GM12878 (cell line): ENCODE measurements around the gene DCDC2C. TPM values are rescaled to one million over a fixed set of nuclear protein-coding genes. Genes with fewer than 3 reads are reported as not detected.

Source experiments
- ATAC-seq: fragments of 200-7000 bp; cut with Tn5 transposase; 3 replicates; pipeline ENCODE4 v1.9.1; 2020; ENCODE audit warnings: mild to moderate bottlenecking, moderate library complexity
- BruUV-seq: library from RNA; stranded (reverse); fragments of 400-500 nt; replicated peaks from 2 replicates; lab custom pipeline; 2021; lab: Mats Ljungman, UMichigan
- CTCF ChIA-PET: fragments of 300-600 bp; sonication (Branson Sonifier 250); formaldehyde crosslinking; extraction: SDS; loops from one replicate; lab custom pipeline; 2021; ENCODE audit warnings: inconsistent platforms; lab: Yijun Ruan, JAX
- POLR2A ChIA-PET: fragments of 350-600 bp; formaldehyde crosslinking; extraction: SDS; loops from one replicate; lab custom pipeline; 2021; ENCODE audit warnings: inconsistent platforms; lab: Charles Lee
- RAD21 ChIA-PET: fragments of 300-600 bp; sonication (Branson Sonifier 250); formaldehyde crosslinking; loops from one replicate; lab custom pipeline; 2023; ENCODE audit warnings: antibody characterized with exemption; ENCODE audit not compliant: unreplicated experiment; lab: Charles Lee
- SMC1A ChIA-PET: fragments of 300-600 bp; sonication (Branson Sonifier 250); formaldehyde crosslinking; loops from one replicate; lab custom pipeline; 2023; ENCODE audit not compliant: unreplicated experiment, uncharacterized antibody; lab: Charles Lee
- DNase-seq: peaks from one replicate; pipeline ENCODE4 v3.0.0-alpha.2; 2011; ENCODE audit warnings: low read depth, low spot score
- FAIRE-seq: peaks from 3 replicates; lab custom pipeline; 2011; peaks lifted over from hg19 to GRCh38; lab: Jason Lieb, UNC
- H2AFZ ChIP-seq: 2 replicates; pipeline ENCODE4 v1.6.0; 2011; ENCODE audit warnings: low read depth, low read length, control low read depth; ENCODE audit not compliant: control insufficient read depth
- H3K27ac ChIP-seq: 2 replicates; pipeline ENCODE4 v1.5.1; 2011; ENCODE audit warnings: control low read depth; ENCODE audit not compliant: control insufficient read depth, insufficient read depth
- H3K27me3 ChIP-seq, 2 experiments: replicated peaks in 1 of 2; 2 replicates each; pipeline versions ENCODE4 v1.6.0 to v1.6.1; 2011; ENCODE audit warnings: low read length in 1 of 2; ENCODE audit not compliant: control insufficient read depth in 2 of 2, insufficient read depth in 2 of 2
- H3K36me3 ChIP-seq, 2 experiments: 2 replicates each; pipeline ENCODE4 v1.5.1; 2011; ENCODE audit warnings: low read length in 1 of 2; ENCODE audit not compliant: control insufficient read depth in 2 of 2, insufficient read depth in 2 of 2
- H3K4me1 ChIP-seq: 2 replicates; pipeline ENCODE4 v1.6.1; 2011; ENCODE audit warnings: mild to moderate bottlenecking, low read length, moderate library complexity, mixed read lengths; ENCODE audit not compliant: control insufficient read depth, insufficient read depth
- H3K4me2 ChIP-seq: 2 replicates; pipeline ENCODE4 v1.6.0; 2011; ENCODE audit warnings: control low read depth; ENCODE audit not compliant: control insufficient read depth, insufficient read depth
- H3K4me3 ChIP-seq: fragments of 200-600 bp; sonication (generic); 2 replicates; pipeline ENCODE4 v1.5.1; 2016
- H3K79me2 ChIP-seq: 2 replicates; pipeline ENCODE4 v1.6.0; 2011; ENCODE audit warnings: low read length; ENCODE audit not compliant: control insufficient read depth, insufficient read depth
- H3K9ac ChIP-seq: 2 replicates; pipeline ENCODE4 v1.8.0; 2011; ENCODE audit warnings: low read length, control low read depth, mixed read lengths; ENCODE audit not compliant: control insufficient read depth, insufficient read depth
- H3K9me3 ChIP-seq: replicated peaks from 3 replicates; pipeline ENCODE4 v1.5.1; 2011; ENCODE audit warnings: mild to moderate bottlenecking, low read length; ENCODE audit not compliant: control insufficient read depth, insufficient read depth
- H4K20me1 ChIP-seq: 2 replicates; pipeline ENCODE4 v1.6.0; 2011; ENCODE audit not compliant: control insufficient read depth, insufficient read depth
- CREB1 ChIP-seq: IDR thresholded peaks from 2 replicates; pipeline ENCODE4 v1.6.1; 2012; ENCODE audit warnings: low read depth, mild to moderate bottlenecking, inconsistent platforms
- CREM ChIP-seq: IDR thresholded peaks from 2 replicates; pipeline ENCODE4 v1.6.1; 2014; ENCODE audit warnings: antibody characterized with exemption, low read depth
- NFYA ChIP-seq: IDR thresholded peaks from 2 replicates; pipeline ENCODE4 v1.6.1; 2011; ENCODE audit warnings: low read depth, mild to moderate bottlenecking, low read length, improper control_type of control experiment, borderline replicate concordance
- NRF1 ChIP-seq: conservative IDR thresholded peaks from 2 replicates; pipeline ENCODE4 v1.6.1; 2011; ENCODE audit warnings: mild to moderate bottlenecking, low read depth, low read length, improper control_type of control experiment
- POLR2AphosphoS2 ChIP-seq: IDR thresholded peaks from 2 replicates; pipeline ENCODE4 v1.6.1; 2011; ENCODE audit warnings: low read depth, mild to moderate bottlenecking, low read length, improper control_type of control experiment, moderate library complexity
- RB1 ChIP-seq: fragments of 450-650 bp; formaldehyde crosslinking; IDR thresholded peaks from 2 replicates; pipeline ENCODE4 v1.6.1; 2017; ENCODE audit warnings: mild to moderate bottlenecking, borderline replicate concordance
- RELA ChIP-seq: fragments of 450-650 bp; IDR thresholded peaks from 2 replicates; pipeline ENCODE4 v1.8.0; 2014; ENCODE audit warnings: borderline replicate concordance; ENCODE audit not compliant: partially characterized antibody
- STAT3 ChIP-seq: IDR thresholded peaks from 2 replicates; pipeline ENCODE4 v1.6.1; 2011; ENCODE audit warnings: low read depth, low read length, improper control_type of control experiment
- ZNF217 ChIP-seq: fragments of 450-650 bp; IDR thresholded peaks from 2 replicates; pipeline ENCODE4 v1.6.1; 2017; ENCODE audit warnings: antibody characterized with exemption, mild to moderate bottlenecking
- WGBS: methylation state at CpG from one replicate; pipeline ENCODE4 v1.1.6; 2016; ENCODE audit warnings: low lambda C conversion rate; ENCODE audit not compliant: insufficient replicate concordance, insufficient coverage; ENCODE audit errors: missing lambda C conversion rate; 5-methylcytosine and 5-hydroxymethylcytosine counted together
- in situ Hi-C: fragments of 300-500 bp; cut with MboI; formaldehyde crosslinking; loops from 9 replicates; pipeline ENCODE4 v1.14.3; 2018; ENCODE audit warnings: mixed read lengths
- intact Hi-C: fragments of 100-400 bp; cut with micrococcal nuclease; formaldehyde crosslinking; loops from one replicate; pipeline ENCODE4 v1.14.2; 2022; ENCODE audit not compliant: unreplicated experiment
- polyA plus RNA-seq, 11 experiments: library from polyadenylated mRNA; depleted of rRNA in 4 of 11; unstranded in 6 of 11; stranded (reverse) in 5 of 11; fragments of >200 nt; fragmentation: Nextera tagmentation in 4 of 11; fragmentation: Illumina TruSeq in 1 of 11; extraction: Ambion mirVana in 4 of 11; extraction: Trizol in 1 of 11; gene quantifications; 1 replicate in 1 of 11; 2 replicates in 10 of 11; pipeline versions ENCODE4 v1.2.1 to v1.2.3, GENCODE V29; 2011 to 2016; ENCODE audit warnings: inconsistent platforms in 2 of 11, missing spikeins in 2 of 11, low read depth in 1 of 11
- total RNA-seq, 4 experiments: library from RNA; depleted of rRNA in 3 of 4; stranded (reverse); fragments of >200 nt in 3 of 4; fragmentation: Illumina TruSeq in 1 of 4; extraction: Trizol in 1 of 4; gene quantifications; 2 replicates each; pipeline versions ENCODE4 v1.2.1 to v1.2.3, GENCODE V29; 2013 to 2021
- TF ChIP-seq, protein P1 (sequence below): IDR thresholded peaks from 2 replicates; pipeline ENCODE4 v1.6.1; 2011; ENCODE audit warnings: mild to moderate bottlenecking, low read depth, low read length, moderate library complexity; ENCODE audit not compliant: insufficient replicate concordance
- TF ChIP-seq, protein P2 (sequence below): fragments of 450-650 bp; IDR thresholded peaks from 2 replicates; pipeline ENCODE4 v1.6.1; 2016; ENCODE audit warnings: mild to moderate bottlenecking, moderate library complexity, borderline replicate concordance
- TF ChIP-seq, protein P3 (sequence below): fragments of 150-350 bp; IDR thresholded peaks from 2 replicates; pipeline ENCODE4 v1.6.1; 2016; ENCODE audit warnings: low read depth, low read length

DCDC2C gene
- total and polyA plus RNA-seq, 10 of the 15 experiments (the other 5 are each of a cell fraction or from before 2014, with no cell fraction given): not detected

DNA sequence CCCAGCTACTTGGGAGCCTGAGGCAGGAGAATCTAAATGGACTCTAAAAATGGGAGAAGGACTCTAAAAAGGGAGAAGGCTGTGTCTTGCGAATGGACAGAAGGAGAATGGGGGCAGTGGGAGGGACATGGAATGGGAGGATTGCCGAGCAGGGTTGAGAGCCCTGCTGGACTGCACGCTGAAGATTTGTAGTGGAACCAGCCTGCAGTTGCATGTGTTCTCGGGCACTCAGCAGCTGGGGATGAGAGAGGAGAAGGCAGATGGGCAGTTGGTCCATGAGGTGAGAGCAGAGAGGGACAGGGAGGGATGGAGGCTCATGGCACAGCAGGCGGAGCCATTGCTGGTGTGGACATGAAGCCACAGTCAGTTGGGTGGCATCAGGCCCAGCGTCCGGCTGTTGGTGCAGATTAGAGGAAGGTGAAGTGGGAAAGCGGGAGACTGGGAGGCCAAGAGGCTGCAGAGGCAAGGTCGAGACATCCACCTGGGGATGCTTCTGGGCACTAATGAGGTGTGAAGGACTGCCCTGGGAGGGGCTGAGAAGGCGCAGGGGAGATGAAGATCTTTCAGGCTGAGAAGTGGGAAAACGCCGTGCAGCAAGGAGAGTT lies 40.7 kb downstream of the DCDC2C start (continued):
- TF ChIP-seq, protein P1, sequence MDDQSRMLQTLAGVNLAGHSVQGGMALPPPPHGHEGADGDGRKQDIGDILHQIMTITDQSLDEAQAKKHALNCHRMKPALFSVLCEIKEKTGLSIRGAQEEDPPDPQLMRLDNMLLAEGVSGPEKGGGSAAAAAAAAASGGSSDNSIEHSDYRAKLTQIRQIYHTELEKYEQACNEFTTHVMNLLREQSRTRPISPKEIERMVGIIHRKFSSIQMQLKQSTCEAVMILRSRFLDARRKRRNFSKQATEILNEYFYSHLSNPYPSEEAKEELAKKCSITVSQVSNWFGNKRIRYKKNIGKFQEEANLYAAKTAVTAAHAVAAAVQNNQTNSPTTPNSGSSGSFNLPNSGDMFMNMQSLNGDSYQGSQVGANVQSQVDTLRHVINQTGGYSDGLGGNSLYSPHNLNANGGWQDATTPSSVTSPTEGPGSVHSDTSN: no peak
- no peak for TF ChIP-seq STAT3

DNA sequence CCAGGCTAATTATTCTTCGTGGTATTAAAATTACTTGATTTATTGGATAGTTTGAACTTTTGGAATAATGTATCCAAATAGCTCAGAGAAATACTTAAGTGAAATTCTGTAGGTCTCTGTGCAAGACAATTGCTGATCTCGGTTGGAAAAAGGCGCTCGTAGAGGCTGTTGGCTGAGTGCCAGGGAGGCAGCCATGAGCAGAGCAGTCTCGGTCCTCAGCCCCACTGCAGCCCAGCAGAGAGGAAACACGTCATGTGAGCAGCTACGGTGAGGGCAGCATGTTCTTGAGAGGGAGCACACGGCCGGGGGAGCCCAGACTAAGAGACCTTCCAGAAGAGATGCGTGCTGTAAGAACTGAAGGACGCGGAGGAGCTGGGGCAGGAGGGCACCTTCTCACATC lies 42.5 kb downstream of the DCDC2C start:
- Histone ChIP-seq H3K36me3 (no peaks in the 10 kb centered on the region), H3K9ac (no peak overlapping the region), H3K4me1 (no peaks in the 10 kb centered on the region), H3K4me3 (no peak overlapping the region), H3K9me3 (no peaks in the 10 kb centered on the region), H2AFZ (no peak overlapping the region), H4K20me1 (no peaks in the 10 kb centered on the region), H3K27me3 (peaks cover 0 to 2% of the 10 kb centered on the region in 2 experiments; a peak in 2 of 4 replicates), H3K79me2 (no peaks in the 10 kb centered on the region), H3K27ac (no peak overlapping the region), H3K4me2 (no peak overlapping the region)
- intact Hi-C loops (no loop called here), in situ Hi-C loops (no loop called here)
- BruUV-seq: no TSS peak
- FAIRE-seq (no peak), DNase-seq (no peak), ATAC-seq (no peak)
- SMC1A ChIA-PET: no interaction called here
- RAD21 ChIA-PET: no interaction called here
- CTCF ChIA-PET: interaction anchor here (0.7 kb wide), 1 partner anchor 982 kb away, joined by 3 read pairs; no protein-coding TSS in a partner anchor
- 41% methylated on average over 12 of the region's 12 CpGs for WGBS
- POLR2A ChIA-PET: no interaction called here
- TF ChIP-seq ZNF217 (no peak), RELA (no peak), RB1 (no peak), NFYA (no peak), NRF1 (no peak), POLR2AphosphoS2 (no peak), CREB1 (no peak), CREM (no peak)
- TF ChIP-seq, protein P2, sequence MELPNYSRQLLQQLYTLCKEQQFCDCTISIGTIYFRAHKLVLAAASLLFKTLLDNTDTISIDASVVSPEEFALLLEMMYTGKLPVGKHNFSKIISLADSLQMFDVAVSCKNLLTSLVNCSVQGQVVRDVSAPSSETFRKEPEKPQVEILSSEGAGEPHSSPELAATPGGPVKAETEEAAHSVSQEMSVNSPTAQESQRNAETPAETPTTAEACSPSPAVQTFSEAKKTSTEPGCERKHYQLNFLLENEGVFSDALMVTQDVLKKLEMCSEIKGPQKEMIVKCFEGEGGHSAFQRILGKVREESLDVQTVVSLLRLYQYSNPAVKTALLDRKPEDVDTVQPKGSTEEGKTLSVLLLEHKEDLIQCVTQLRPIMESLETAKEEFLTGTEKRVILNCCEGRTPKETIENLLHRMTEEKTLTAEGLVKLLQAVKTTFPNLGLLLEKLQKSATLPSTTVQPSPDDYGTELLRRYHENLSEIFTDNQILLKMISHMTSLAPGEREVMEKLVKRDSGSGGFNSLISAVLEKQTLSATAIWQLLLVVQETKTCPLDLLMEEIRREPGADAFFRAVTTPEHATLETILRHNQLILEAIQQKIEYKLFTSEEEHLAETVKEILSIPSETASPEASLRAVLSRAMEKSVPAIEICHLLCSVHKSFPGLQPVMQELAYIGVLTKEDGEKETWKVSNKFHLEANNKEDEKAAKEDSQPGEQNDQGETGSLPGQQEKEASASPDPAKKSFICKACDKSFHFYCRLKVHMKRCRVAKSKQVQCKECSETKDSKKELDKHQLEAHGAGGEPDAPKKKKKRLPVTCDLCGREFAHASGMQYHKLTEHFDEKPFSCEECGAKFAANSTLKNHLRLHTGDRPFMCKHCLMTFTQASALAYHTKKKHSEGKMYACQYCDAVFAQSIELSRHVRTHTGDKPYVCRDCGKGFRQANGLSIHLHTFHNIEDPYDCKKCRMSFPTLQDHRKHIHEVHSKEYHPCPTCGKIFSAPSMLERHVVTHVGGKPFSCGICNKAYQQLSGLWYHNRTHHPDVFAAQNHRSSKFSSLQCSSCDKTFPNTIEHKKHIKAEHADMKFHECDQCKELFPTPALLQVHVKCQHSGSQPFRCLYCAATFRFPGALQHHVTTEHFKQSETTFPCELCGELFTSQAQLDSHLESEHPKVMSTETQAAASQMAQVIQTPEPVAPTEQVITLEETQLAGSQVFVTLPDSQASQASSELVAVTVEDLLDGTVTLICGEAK: no peak
- TF ChIP-seq, protein P3, sequence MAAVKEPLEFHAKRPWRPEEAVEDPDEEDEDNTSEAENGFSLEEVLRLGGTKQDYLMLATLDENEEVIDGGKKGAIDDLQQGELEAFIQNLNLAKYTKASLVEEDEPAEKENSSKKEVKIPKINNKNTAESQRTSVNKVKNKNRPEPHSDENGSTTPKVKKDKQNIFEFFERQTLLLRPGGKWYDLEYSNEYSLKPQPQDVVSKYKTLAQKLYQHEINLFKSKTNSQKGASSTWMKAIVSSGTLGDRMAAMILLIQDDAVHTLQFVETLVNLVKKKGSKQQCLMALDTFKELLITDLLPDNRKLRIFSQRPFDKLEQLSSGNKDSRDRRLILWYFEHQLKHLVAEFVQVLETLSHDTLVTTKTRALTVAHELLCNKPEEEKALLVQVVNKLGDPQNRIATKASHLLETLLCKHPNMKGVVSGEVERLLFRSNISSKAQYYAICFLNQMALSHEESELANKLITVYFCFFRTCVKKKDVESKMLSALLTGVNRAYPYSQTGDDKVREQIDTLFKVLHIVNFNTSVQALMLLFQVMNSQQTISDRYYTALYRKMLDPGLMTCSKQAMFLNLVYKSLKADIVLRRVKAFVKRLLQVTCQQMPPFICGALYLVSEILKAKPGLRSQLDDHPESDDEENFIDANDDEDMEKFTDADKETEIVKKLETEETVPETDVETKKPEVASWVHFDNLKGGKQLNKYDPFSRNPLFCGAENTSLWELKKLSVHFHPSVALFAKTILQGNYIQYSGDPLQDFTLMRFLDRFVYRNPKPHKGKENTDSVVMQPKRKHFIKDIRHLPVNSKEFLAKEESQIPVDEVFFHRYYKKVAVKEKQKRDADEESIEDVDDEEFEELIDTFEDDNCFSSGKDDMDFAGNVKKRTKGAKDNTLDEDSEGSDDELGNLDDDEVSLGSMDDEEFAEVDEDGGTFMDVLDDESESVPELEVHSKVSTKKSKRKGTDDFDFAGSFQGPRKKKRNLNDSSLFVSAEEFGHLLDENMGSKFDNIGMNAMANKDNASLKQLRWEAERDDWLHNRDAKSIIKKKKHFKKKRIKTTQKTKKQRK: no peak
